MCF 10A (cell line): ENCODE data around the gene USP25. TPM values are rescaled to one million over a fixed set of nuclear protein-coding genes. Genes with fewer than 3 reads are reported as not detected.
A peak's percentile ranks its signal among the peaks of the same experiment; 100 is the strongest.

Source experiments
- BruUV-seq: library from RNA; stranded (reverse); fragments of 400-500 nt; replicated peaks from 2 replicates; lab custom pipeline; 2021; lab: Mats Ljungman, UMichigan
- CTCF ChIA-PET: fragments of 300-600 bp; sonication (Branson Sonifier 250); formaldehyde crosslinking; extraction: SDS; loops from one replicate; lab custom pipeline; 2021; ENCODE audit warnings: antibody characterized with exemption, inconsistent platforms; lab: Yijun Ruan, JAX
- POLR2A ChIA-PET: fragments of 300-600, 350-650 bp; sonication (Branson Sonifier 250); formaldehyde crosslinking; extraction: SDS; loops from one replicate; lab custom pipeline; 2020; ENCODE audit warnings: antibody characterized with exemption, inconsistent platforms; lab: Yijun Ruan, JAX
- DNase-seq: peaks from one replicate; pipeline ENCODE4 v3.0.0-alpha.2; 2018; ENCODE audit not compliant: unreplicated experiment
- H3K27ac Mint-ChIP-seq: one replicate; pipeline ENCODE4 v1.8.0; 2022; ENCODE audit warnings: mild to moderate bottlenecking, low read depth, mixed read lengths; ENCODE audit not compliant: unreplicated experiment
- H3K27me3 Mint-ChIP-seq: one replicate; pipeline ENCODE4 v1.8.0; 2022; ENCODE audit warnings: mixed read lengths; ENCODE audit not compliant: insufficient read depth, unreplicated experiment
- H3K36me3 Mint-ChIP-seq: one replicate; pipeline ENCODE4 v1.8.0; 2022; ENCODE audit warnings: mild to moderate bottlenecking, moderate library complexity, mixed read lengths; ENCODE audit not compliant: insufficient read depth, unreplicated experiment
- H3K4me1 Mint-ChIP-seq: one replicate; pipeline ENCODE4 v1.8.0; 2022; ENCODE audit warnings: mixed read lengths; ENCODE audit not compliant: insufficient read depth, unreplicated experiment
- H3K4me3 Mint-ChIP-seq: one replicate; pipeline ENCODE4 v1.8.0; 2022; ENCODE audit warnings: mild to moderate bottlenecking, moderate library complexity, mixed read lengths; ENCODE audit not compliant: unreplicated experiment
- H3K9me3 Mint-ChIP-seq: one replicate; pipeline ENCODE4 v1.8.0; 2022; ENCODE audit warnings: mixed read lengths; ENCODE audit not compliant: unreplicated experiment
- intact Hi-C: fragments of 100-400 bp; cut with micrococcal nuclease; formaldehyde crosslinking; loops from 2 replicates; pipeline ENCODE4 v1.14.1; 2022
- total RNA-seq: library from RNA; stranded (reverse); gene quantifications from 2 replicates; pipeline ENCODE4 v1.2.3, GENCODE V29; 2022
- TF ChIP-seq, protein P1 (sequence below): fragments of 200-600 bp; IDR thresholded peaks from one replicate; pipeline ENCODE4 v1.8.0; 2022; ENCODE audit warnings: antibody characterized with exemption, mild to moderate bottlenecking; ENCODE audit not compliant: unreplicated experiment

USP25 gene
- total RNA-seq, 1 experiment from 2014 or later: 90.8 TPM

- TF ChIP-seq, protein P1, sequence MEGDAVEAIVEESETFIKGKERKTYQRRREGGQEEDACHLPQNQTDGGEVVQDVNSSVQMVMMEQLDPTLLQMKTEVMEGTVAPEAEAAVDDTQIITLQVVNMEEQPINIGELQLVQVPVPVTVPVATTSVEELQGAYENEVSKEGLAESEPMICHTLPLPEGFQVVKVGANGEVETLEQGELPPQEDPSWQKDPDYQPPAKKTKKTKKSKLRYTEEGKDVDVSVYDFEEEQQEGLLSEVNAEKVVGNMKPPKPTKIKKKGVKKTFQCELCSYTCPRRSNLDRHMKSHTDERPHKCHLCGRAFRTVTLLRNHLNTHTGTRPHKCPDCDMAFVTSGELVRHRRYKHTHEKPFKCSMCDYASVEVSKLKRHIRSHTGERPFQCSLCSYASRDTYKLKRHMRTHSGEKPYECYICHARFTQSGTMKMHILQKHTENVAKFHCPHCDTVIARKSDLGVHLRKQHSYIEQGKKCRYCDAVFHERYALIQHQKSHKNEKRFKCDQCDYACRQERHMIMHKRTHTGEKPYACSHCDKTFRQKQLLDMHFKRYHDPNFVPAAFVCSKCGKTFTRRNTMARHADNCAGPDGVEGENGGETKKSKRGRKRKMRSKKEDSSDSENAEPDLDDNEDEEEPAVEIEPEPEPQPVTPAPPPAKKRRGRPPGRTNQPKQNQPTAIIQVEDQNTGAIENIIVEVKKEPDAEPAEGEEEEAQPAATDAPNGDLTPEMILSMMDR: no peak
- peak; percentile 45 for DNase-seq
- BruUV-seq: no TSS peak
- CTCF ChIA-PET: interaction anchor here (0.6 to 2.2 kb wide), 4 partner anchors 32 to 1554 kb away, joined by 3 to 11 read pairs (median 4); no protein-coding TSS in a partner anchor
- Mint-ChIP-seq H3K27ac (peak overlapping the region; percentile 44), H3K4me1 (peaks cover 65% of the 10 kb centered on the region), H3K9me3 (no peaks in the 10 kb centered on the region), H3K4me3 (peak overlapping the region; percentile 45), H3K36me3 (peaks cover 24% of the 10 kb centered on the region), H3K27me3 (no peaks in the 10 kb centered on the region)
- intact Hi-C loops: no loop called here
- POLR2A ChIA-PET: interaction anchor here (0.6 to 2.2 kb wide), 3 partner anchors 9 to 66 kb away, joined by 3 to 7 read pairs (median 3); partner anchors contain the start of gene USP25
Measured at GRCh38 chr21:15741510-15741909, 11.7 kb downstream of the USP25 start.

- intact Hi-C loops: no loop called here
- no peaks in the 10 kb centered on the region for H3K9me3 Mint-ChIP-seq
- no TSS peak for BruUV-seq
- H3K4me1 Mint-ChIP-seq: peaks cover 60% of the 10 kb centered on the region
- ChIA-PET POLR2A (interaction anchor here (0.7 to 2.2 kb wide), 4 partner anchors 10 to 722 kb away, joined by 3 to 7 read pairs (median 3); partner anchors contain the start of gene USP25), CTCF (interaction anchor here (0.6 to 2.2 kb wide), 5 partner anchors 12 to 84 kb away, joined by 3 to 11 read pairs (median 4); no protein-coding TSS in a partner anchor)
- H3K27me3 Mint-ChIP-seq: no peaks in the 10 kb centered on the region
- DNase-seq: no peak
- H3K4me3 Mint-ChIP-seq: peak overlapping the region; percentile 45
- TF ChIP-seq, protein P1: no peak
- H3K27ac Mint-ChIP-seq: peak overlapping the region; percentile 44
- H3K36me3 Mint-ChIP-seq: peaks cover 24% of the 10 kb centered on the region
Measured at GRCh38 chr21:15742052-15742670, 12.4 kb downstream of the USP25 start.

DNA sequence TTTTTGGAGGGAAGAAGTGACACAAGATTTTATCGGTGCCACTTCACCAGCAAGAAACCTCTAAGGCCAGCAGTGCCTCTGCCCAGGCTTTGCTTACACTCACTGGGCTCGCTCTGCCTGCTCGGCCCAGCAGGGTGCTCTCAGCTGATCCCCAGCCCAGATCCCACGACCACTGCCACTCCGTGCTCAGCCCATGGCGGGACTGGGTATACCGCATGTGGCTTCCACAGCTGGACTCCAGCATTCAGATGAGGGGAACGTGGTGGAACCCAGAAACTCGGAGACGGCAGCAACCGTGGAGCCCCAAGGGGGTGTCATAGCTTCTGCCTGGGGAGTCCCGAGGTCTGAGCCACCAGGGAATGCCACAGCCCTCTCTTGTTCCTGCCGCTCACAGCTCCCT is 12.9 kb downstream of the USP25 start:
- Mint-ChIP-seq H3K27me3 (no peaks in the 10 kb centered on the region), H3K4me1 (peaks cover 56% of the 10 kb centered on the region), H3K36me3 (peaks cover 24% of the 10 kb centered on the region), H3K4me3 (no peak overlapping the region), H3K9me3 (no peaks in the 10 kb centered on the region), H3K27ac (no peak overlapping the region)
- ChIA-PET POLR2A (interaction anchor here (0.7 to 1.3 kb wide), 2 partner anchors 18 to 723 kb away, joined by 3 read pairs; no protein-coding TSS in a partner anchor), CTCF (interaction anchor here (1.0 to 2.2 kb wide), 4 partner anchors 12 to 84 kb away, joined by 3 to 11 read pairs (median 4); no protein-coding TSS in a partner anchor)
- no peak for DNase-seq
- no TSS peak for BruUV-seq
- intact Hi-C loops: no loop called here
- TF ChIP-seq, protein P1: no peak

DNA sequence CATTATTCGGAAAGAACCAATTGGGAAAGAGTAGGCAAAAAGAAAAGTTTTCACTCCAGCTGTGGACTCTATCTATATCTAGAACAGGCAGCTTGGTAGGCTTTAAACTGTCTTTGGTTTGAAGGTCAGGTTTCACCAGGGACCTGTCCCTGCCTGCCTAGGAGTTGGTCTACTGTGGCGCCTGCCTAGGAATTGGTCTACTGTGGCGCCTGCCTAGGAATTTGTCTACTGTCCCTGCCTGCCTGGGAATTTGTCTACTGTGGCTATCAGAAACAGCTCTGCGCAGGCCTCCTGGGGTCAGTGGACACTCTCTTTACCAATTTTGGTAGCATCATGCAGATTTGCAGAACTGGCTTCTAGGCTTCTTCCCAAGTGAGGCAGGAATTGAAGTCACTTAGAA is 13.8 kb downstream of the USP25 start:
- H3K4me1 Mint-ChIP-seq: peaks cover 47% of the 10 kb centered on the region
- H3K4me3 Mint-ChIP-seq: no peak overlapping the region
- TF ChIP-seq, protein P1: no peak
- H3K9me3 Mint-ChIP-seq: no peaks in the 10 kb centered on the region
- H3K27me3 Mint-ChIP-seq: no peaks in the 10 kb centered on the region
- no peak for DNase-seq
- ChIA-PET POLR2A (interaction anchor here (0.8 to 1.3 kb wide), 2 partner anchors 17 to 72 kb away, joined by 3 read pairs; no protein-coding TSS in a partner anchor), CTCF (interaction anchor here (0.6 to 2.2 kb wide), 2 partner anchors 52 to 83 kb away, joined by 3 to 11 read pairs; no protein-coding TSS in a partner anchor)
- intact Hi-C loops: no loop called here
- peaks cover 24% of the 10 kb centered on the region for H3K36me3 Mint-ChIP-seq
- no TSS peak for BruUV-seq
- no peak overlapping the region for H3K27ac Mint-ChIP-seq
